GM19025 (cell line): ENCODE results near the gene GABRR1.
A peak's percentile ranks its signal among the peaks of the same experiment; 100 is the strongest.
"Not testable (repeated sequence)": the region's sequence is repeated elsewhere in the genome, so short reads cannot be mapped to it uniquely, and the experiment has no call there.

Experiments
- ATAC-seq: cut with Tn5 transposase; IDR thresholded peaks from one replicate; pipeline ENCODE4 v1.9.1; 2021; ENCODE audit warnings: mild to moderate bottlenecking, low read depth, moderate library complexity; ENCODE audit not compliant: unreplicated experiment

GABRR1 gene

GRCh38 chr6:89161326-89162046, 55.7 kb downstream of the GABRR1 start:
- ATAC-seq = no peak

- no peak for ATAC-seq
Measured at GRCh38 chr6:89160331-89161092, 56.6 kb downstream of the GABRR1 start.

- ATAC-seq = no peak
Measured at GRCh38 chr6:89154131-89154530, 63.0 kb downstream of the GABRR1 start.

GRCh38 chr6:89148016-89148750, 69.0 kb downstream of the GABRR1 start:
- ATAC-seq = no peak

- ATAC-seq = no peak
Measured at GRCh38 chr6:89146718-89147700, 70.1 kb downstream of the GABRR1 start.

- peak; percentile 71 for ATAC-seq
Measured at GRCh38 chr6:89145956-89146717, 71.0 kb downstream of the GABRR1 start, which contains the start of gene PM20D2. Gene PM20D2 (plus strand): TSS chr6:89146055. CDS start chr6:89146145, 90 bp downstream.

- ATAC-seq = peak; percentile 42
Measured at GRCh38 chr6:89145091-89145955, 71.8 kb downstream of the GABRR1 start.

- ATAC-seq = peak; percentile 29
Measured at GRCh38 chr6:89144354-89144906, 72.7 kb downstream of the GABRR1 start.

- no peak for ATAC-seq
Measured at GRCh38 chr6:89140347-89141156, 76.6 kb downstream of the GABRR1 start.

GRCh38 chr6:89139509-89140346, 77.4 kb downstream of the GABRR1 start:
- no peak for ATAC-seq

- no peak for ATAC-seq
Measured at GRCh38 chr6:89138173-89138572, 79.0 kb downstream of the GABRR1 start.

GRCh38 chr6:89134723-89135122, 82.4 kb downstream of the GABRR1 start:
- ATAC-seq = no peak

GRCh38 chr6:89133981-89134380, 83.2 kb downstream of the GABRR1 start:
- no peak for ATAC-seq

GRCh38 chr6:89132057-89132456, 85.1 kb downstream of the GABRR1 start:
- ATAC-seq = no peak

GRCh38 chr6:89131599-89131998, 85.6 kb downstream of the GABRR1 start:
- no peak for ATAC-seq

- ATAC-seq = not testable (repeated sequence)
Measured at GRCh38 chr6:89128256-89128671, 88.9 kb downstream of the GABRR1 start.
